Hematopoietic multipotent progenitor cell treated with erythropoietin and hydrocortisone succinate and interleukin-3 and kit ligand, for 15 days (in vitro differentiated cells): ENCODE measurements around the gene PAF1.
"Not testable (repeated sequence)": the region's sequence is repeated elsewhere in the genome, so short reads cannot be mapped to it uniquely, and the experiment has no call there.

Source experiments
- DNase-seq: peaks from one replicate; pipeline ENCODE4 v3.0.0-alpha.2; 2015; ENCODE audit warnings: low spot score

Gene PAF1

DNA sequence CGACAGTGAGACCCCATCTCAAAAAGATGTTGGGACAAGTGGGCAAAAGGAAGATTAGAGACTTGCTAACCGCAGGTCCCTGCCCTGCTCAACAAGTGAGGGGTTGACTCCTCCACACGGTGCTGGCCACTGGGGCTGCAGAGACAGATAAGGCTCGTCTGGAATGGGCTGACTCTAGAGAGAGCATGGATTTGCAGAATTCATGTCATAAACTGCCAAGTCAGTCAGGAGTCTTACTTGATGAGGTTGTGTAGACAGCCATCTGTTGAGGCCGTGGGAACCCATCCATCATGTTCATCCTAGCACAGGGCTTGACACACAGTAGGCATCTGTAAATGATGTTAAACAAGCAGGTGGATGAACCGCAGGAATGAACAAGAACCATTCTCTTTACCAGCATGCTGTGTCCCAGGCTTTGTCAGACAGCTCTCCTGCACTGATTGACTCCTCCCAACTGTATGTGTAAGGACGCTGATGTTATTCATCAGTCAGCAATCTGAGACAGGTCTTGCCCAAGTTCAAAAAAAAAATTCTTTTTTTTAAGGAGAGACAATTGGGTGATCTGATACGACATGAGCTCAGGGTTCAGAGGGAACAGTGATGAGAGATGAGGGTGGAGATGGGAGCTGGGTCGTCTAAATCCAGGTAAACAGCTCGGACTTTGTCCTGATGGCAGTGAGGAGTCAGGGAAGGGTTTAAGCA lies 8.8 kb downstream of the PAF1 start:
- no peak for DNase-seq

DNA sequence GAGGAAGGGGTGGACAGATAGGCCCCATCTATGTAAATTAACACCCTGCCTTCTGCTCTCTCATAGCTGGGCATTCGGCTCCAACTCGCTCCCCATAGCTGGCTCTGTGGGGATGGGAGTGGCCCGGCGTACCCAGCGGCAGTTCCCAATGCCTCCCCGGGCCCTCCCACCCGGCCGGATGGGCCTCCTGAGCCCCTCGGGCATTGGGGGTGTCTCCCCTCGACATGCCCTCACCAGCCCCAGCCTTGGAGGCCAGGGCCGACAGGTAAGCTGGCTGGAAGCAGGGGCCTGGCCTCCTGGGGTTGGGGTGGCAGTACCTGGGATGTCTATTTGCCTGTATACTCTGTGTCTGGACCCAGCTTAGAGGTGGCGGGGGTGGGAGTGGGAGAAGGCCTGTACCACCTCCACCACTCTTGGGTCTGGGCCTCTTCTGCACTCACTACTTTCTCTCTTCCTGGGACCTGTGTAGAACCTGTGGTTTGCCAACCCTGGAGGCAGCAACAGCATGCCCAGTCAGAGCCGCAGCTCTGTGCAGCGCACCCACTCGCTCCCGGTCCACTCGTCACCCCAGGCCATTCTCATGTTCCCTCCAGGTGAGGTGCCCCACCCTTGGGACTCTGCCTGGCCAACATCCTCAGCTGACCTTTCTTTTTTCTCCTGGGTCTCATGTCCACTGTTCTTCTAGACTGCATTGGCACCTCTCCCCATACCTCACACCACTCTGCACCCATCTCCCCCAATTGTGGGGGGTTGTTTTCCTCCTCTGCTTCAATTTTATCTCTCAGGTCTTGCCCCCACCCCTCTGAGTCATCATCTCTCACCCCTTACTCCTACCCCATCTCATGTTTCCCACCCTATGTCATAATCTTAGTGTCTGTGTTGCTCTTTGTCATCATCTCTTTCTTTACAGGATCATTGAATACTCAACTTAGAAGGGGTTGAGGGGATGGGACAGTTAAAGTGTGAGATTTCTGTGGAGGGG lies 10.1 kb downstream of the PAF1 start:
- no peak for DNase-seq

DNA sequence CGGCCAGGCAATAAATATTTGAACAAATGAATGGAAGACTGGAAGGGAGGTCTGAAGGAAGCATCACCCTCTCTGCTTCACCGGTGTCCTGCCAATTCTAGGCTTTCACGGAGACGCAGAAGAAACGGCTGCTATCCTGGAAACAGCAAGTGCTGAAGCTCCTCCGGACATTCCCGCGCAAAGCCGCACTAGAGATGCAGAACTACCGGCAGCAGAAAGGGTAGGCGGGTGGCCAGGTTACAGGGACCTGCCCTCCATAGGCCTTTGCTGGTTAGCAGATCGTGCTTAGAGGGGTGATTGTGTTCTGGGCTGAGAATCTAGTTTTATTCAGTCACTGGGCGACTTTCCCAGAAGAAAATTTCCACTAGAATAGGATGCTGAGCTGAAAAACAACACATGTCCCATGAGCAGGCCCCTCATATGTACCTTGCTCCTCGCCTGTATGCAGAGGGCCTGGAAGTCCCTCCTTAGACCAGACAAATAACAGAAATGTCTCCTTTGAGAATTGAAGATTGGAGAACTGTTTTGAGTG lies 11.0 kb downstream of the PAF1 start:
- no peak for DNase-seq

DNA sequence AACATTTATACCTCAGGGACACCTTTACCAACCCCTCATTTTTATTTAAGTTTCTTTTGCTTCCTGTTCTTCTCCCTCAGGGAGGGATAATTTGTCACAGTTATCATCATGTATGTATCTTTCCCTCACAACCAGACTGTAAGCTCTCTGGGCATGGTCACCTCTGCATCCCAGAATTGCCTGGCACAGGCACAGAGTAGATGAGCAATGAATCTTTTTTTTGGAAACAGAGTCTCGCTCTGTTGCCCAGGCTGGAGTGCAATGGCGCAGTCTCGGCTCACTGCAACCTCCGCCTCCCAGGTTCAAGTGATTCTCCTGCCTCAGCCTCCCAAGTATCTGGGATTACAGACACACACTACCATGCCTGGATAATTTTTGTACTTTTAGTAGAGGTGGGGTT lies 11.5 kb downstream of the PAF1 start:
- not testable (repeated sequence) for DNase-seq

DNA sequence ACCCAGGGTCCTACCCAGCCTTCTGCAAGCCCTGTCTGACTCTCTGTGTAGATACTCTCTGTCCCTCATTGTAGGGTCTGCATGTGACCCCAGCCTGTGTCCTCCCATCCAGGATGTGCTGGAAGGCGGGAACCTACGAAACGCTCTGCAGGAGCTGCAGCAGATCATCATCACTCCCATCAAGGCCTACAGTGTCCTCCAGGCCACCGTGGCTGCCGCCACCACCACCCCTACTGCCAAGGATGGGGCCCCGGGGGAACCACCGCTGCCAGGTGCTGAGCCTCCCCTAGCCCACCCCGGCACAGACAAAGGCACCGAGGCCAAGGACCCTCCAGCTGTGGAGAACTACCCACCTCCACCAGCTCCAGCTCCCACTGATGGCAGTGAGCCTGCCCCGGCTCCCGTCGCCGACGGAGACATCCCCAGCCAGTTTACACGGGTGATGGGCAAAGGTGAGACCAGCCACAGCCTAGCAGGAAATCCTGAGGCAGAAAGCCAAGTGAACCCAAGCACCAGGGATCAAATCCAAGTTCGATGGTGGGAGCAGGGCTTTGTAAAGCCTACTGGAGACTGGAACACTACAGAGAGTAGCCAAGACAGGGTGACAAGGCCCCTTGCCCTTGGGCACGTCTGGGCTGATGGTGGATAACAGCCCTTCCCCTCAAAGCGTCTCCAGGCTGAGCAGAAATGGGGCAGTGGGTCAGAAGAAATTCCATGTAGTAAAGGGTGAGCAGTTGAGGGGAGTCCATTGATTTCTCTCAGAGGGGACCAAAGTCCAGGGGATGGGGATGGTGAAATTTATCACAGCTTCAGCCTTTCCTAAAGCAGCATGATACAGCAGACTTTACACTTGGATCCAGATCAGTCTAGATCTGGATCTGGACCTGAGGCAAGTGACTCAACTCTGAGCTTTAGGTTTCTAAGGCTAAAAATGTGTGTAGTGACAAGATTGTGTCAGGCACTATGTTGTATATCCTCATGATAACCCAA lies 13.2 kb downstream of the PAF1 start:
- DNase-seq = no peak

DNA sequence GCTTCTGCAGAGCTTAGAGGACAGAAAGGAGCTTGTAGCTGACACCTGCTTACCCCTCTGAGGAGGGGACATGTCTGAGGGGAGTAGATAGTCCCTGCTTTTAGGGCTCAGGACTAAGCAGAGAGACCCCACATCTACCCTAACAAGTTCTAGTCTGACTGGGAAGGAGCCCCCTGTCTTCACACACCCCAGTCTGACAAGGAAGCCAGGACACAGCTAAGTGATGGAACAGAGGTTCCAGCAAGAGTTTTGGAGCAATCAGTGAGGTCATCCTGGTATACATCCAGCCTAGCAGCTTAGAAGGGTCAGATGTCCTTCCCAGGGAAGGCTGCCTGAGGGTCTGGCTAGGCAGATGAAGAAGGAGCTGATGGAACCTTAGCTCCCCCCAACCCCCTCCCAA lies 15.0 kb downstream of the PAF1 start:
- DNase-seq = no peak

DNA sequence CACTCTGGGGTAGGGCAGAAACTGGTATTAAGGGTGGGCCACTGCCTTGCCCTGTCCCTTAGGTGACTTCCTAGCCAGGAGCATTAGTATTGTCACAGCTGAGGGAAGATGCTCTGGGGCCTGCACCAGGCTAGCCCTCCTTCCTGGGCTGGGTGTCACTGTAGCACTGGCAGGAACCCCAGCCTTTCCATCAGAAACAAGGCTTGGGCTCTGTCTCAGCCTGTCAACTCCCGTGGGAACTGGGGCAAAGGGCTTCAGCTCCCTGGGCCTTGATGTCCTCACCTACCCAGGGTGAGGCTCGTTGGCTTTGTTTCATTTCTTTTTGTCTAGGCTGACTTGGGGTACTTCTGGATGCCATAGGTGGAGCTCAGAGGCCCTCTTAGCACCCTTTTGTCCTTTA lies 18.0 kb downstream of the PAF1 start:
- no peak for DNase-seq

DNA sequence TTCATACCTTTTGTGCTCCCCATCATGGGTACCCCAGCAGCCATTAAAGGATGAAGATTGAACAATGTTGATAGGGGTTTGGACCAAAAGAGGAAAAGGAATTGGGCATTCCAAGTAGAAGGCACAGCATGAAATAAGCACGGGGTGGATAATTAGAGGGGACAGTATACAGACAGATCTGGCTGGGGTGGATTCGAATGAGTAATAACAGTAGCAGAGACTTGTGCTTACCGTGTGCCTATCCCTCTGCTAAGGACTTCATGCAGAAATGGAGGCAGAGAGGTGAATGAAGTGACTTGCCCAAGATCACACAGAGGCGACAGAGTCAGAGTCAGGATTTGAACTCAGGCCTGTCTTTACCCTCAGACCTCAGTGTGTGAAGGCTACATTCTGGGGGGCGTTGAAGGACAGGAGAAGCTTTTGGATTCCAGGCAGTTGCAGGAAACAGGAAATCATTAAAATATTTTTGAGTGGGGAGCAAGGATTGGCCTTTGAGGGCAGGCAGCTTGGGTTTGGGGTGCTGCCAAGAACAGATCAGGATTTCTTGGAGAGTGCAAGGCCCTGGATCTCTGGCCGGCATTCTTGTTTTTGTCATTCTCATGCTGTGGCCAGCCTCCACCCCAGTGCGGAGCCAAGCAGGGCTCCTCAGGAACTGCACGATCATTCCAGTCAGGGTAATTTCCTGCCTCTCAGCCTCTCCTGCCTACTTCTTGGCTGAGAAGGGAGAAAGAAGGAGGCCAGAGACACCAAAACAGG lies 18.7 kb downstream of the PAF1 start:
- DNase-seq = no peak

DNA sequence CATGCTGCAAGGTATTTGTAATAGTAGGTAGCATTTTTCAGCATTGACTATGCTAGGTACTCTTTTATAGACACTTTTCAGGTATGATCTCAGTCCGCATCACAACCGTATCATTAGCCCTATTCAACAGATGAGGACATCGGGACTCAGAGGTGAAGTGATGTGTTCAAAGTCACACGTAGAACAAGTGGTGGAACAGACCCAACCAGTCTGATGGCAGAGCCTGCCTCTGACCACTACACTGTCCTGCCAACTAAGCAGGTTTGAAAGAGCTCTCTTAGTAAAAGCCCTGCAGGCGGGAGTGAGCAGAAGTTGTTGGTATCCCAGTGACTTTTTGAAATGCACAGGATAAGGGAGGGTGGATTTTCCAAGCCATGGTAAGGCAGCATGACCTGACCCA lies 20.2 kb downstream of the PAF1 start:
- no peak for DNase-seq

DNA sequence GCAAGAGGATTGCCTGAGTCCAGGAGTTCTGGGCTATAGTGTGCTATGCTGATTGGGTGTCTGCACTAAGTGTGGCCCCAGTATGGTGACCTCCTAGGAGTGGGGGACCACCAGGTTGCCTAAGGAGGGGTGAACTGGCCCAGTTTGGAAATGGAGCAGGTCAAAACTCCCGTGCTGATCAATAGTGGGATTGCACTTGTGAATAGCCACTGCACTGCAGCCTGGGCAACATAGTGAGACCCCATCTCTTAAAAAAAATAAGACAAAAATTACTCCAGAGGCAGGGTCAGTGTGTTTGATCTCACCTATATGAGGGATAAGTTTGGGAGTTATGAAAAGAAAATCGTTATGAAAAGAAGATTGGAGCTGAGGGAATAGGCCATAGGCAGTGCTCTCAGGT lies 21.7 kb downstream of the PAF1 start:
- DNase-seq = no peak

DNA sequence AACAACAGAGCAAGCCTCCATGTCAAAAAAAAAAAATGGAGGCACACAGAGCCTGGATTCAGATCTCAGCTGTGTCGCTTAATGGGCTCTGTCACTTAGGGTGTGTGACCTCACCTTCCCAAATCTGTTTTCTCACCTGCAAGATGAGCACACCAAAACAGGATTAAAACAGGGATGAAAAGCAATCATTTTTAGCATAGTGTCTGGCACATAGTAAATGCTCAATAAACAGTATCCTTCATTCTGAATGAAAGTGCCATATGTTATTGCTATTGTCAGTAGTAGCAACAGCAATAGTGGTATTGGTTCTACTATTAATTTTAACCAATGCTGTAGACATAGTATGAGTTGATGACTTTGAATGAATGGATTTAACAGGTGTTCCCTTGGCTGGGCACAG lies 25.4 kb downstream of the PAF1 start:
- no peak for DNase-seq

DNA sequence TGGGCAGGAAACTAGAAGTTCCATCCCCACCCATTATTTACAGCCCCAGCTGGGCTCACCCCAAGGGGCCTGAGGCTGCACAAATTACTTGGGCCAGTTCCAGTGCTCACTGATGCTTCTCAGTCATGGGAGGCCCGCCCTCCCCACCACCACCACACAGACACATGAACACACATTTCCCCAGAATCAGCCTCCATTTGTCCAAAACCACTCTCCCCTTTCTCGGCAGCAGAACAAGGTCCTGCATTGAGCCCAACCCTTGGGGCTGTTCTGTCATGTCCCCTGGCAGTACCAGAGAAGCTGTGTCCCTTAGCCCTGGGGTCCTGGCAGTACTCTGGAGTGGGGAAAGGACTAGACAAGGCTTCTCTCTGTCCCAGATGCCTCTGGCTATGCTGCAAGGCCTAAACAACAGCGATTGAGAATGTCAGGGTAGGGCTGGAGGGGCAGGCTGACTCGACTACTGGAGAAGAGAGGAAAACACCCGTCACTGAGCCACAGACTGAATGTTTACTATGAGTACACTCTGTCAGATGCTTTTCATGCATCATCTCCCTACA lies 26.9 kb downstream of the PAF1 start:
- DNase-seq = peak; percentile 43

DNA sequence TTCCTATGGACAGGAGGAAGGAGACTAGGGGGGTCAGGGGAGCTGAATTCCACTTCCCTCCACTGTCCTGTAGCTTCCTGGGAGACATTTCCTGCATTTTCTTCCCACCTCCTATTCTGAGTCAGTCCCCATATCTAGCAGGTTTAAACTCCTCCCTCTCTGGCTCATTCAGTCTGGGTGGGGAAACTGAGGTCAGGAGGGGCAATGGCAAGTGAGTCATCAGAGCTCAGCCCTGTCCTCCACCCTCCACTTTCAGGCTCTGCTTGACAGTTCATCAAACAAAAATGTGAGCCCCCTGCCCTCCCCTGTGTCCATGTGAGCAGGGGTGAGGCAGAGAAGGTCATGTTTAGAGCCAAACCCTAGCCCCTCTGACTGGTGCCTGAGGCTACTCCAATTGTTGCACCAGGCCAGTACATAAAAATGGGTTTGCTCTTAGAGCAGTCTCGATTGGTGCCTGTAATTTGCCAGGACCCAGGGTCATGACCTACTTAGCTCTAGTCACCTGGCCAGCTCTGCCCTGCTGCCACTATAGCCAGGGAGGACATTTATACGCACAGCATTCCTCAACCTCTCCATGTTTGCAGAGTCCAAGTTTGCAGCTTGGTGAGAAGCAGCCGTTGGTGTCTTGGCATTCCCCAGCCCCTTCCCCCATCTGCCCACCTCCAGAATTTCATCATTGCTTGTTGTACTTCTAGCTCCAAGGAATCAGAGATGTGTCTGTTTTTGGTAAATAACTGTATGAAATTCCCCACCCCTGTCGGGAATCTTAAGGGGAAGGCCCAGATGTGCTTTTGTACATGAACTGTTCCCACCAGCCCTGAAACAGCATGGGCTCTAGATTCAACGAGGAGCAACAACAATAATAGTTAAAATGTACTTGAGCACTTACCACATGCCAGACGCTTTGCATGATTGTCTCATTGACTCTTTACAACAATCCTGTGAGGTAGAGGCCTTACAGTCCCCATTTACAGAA lies 27.9 kb downstream of the PAF1 start:
- no peak for DNase-seq

DNA sequence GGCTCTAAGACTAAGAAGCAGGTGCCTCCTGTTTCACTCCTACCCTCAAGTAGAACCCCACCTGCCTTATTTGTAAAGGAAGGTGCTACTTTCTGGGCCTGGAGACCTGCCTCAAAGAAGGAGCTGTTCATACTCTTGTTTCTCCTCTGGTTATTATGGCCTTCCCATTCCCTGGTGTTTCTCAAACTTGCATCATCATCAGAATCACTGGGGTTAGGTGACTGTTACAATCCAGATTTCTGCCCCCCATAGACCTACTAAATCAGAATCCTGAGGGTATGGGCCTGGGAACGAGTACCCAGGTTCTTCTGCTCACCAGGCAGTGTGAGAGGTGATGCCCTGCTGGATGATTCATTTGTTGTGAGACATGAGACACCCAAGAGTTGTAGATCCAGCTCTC lies 30.3 kb downstream of the PAF1 start:
- DNase-seq = no peak

DNA sequence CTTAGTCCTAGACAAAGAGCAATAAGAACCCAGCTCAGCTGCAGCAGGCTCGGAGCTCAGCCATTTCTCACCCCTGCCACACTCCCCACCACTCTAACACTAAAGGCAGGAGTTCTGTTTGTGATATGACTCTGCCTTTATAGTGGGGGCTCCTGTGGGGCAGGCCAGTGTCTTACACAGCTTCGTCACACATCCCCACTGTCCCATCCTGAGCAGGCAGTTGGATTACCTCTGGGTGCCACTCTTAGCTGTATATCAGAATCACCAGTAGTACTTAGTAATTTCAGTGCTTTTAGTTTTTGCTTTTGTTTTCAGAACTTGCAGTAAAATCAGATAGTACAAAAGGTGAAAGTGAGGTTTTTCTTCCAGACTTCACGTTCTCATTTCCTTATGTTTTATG lies 31.9 kb downstream of the PAF1 start:
- DNase-seq = no peak

DNA sequence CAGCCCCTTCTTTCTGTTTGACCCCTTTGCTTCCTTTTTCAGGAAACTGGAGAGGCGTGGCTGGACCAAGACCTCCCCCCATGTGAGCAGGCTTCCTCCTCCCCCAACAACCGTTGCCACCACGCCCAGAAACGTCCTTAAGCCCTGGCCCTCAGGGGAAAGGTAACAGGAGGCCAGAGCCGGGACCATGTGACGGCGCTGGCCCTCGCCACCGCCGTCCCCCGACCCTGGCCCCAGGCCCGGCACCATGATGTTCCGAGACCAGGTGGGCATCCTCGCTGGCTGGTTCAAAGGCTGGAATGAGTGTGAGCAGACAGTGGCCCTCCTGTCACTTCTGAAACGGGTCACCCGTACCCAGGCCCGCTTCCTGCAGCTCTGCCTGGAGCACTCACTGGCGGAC lies 34.3 kb downstream of the PAF1 start:
- no peak for DNase-seq

DNA sequence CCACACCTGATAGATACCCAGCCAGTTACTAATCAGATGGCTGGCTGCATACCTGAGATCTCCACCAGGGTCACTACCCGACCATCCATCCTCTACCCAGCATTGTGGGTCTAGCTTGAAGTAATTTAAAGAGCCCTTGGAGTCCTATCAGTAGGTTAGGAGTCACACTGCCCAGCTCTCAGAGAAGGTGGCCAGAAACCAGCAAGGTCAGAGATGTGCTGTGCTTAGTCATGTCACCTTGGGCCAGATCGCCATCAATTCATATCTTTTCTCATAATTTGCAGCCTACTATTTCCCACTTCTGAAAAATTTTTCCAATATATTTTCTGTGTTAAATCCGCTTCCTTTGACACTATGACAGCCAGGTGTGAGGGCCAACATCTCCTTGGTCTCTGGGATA lies 34.8 kb downstream of the PAF1 start:
- no peak for DNase-seq

DNA sequence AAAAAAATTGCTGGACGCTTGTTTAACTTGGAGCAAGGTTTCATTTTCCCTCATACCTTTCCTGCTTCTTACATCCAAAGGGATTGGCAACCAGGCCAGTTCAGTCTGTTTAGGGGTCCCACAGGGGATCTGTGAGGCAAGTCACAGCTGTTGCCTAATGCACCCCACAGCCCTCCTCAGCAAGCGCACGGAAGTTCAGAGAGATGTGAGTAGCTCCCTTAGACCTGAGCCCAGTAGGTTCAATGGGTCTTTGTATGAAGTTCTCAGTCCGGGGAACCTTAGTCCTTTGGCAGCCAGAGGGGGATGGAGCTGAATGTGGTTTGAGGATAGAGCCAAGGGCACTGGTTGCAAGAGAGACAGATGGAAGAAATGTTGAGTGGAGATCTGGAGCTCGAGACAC lies 35.7 kb downstream of the PAF1 start:
- DNase-seq = no peak

DNA sequence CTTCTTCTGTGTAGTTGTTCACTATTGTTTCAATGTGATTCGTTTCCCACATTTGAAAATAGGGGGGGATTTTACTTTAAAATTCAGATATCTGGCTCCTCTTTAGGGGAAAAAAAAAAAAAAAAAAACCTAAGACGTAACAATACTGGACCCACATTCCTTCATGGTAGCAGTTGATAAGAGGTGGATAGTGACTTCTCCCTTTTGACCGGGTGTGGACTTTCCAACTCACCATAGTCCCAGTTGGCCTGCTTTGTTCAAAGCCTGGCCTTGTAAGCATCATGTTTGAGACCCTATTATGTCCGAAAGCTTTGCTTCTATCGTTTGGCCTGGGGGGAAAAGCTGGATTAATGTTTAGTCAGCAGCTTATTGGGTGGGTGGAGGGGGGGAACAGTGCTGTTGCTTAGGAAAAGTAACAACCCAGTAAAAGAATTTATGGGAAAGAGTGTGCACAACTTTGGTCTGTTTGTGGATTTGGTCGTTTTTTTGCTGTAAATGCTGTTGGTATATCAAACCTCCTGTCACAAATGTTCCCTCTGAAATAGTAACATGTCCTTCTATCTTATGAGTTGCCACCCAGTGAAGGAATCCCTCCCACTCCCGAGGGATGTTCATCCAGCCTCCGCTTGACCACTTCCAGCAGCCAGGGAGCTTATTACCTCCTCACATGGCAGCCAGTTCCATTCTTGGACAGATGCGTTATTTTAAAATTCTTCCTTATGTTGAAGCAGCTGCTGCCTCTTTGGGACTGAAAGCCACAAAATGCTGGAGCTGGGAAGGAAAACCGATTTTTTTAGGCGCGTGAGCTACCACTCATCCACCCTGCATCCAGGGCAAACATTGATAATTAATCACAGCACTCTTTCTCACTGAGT lies 38.3 kb downstream of the PAF1 start:
- DNase-seq = no peak
